HepG2 (cell line): ENCODE results near the gene RNF123. TPM values are rescaled to one million over a fixed set of nuclear protein-coding genes. Genes with fewer than 3 reads are reported as not detected.

Experiments
- BCLAF1 ChIP-seq: fragments of 450-650 bp; IDR thresholded peaks from 2 replicates; pipeline ENCODE4 v1.6.1; 2017; ENCODE audit warnings: mild to moderate bottlenecking
- CENPT ChIP-seq: sonication (generic); formaldehyde crosslinking; IDR thresholded peaks from 2 replicates; pipeline ENCODE4 v1.8.0; 2022; ENCODE audit warnings: low read depth, mild to moderate bottlenecking, moderate library complexity, missing genetic modification reagents
- CREB1 ChIP-seq, 2 experiments: fragments of 450-650 bp in 1 of 2; IDR thresholded peaks; 2 replicates each; pipeline ENCODE4 v1.6.1; 2016 to 2017; ENCODE audit warnings: control low read depth in 1 of 2, mild to moderate bottlenecking in 1 of 2, missing compliant biosample characterization in 1 of 2, missing genetic modification characterization in 1 of 2
- DPF2 ChIP-seq: sonication (generic); formaldehyde crosslinking; IDR thresholded peaks from 2 replicates; pipeline ENCODE4 v1.4.0; 2020; ENCODE audit warnings: mild to moderate bottlenecking, low read depth, missing genetic modification reagents, borderline replicate concordance
- HDAC1 ChIP-seq: sonication (generic); formaldehyde crosslinking; IDR thresholded peaks from 2 replicates; pipeline ENCODE4 v1.5.1; 2020; ENCODE audit warnings: mild to moderate bottlenecking, missing genetic modification reagents
- HNRNPL ChIP-seq: fragments of 200-400 bp; formaldehyde crosslinking; IDR thresholded peaks from 2 replicates; pipeline ENCODE4 v1.6.1; 2017; ENCODE audit warnings: mild to moderate bottlenecking, low read depth, low read length
- HOXA9 ChIP-seq: sonication (generic); formaldehyde crosslinking; IDR thresholded peaks from 2 replicates; pipeline ENCODE4 v1.8.1; 2022; ENCODE audit warnings: missing genetic modification reagents, mild to moderate bottlenecking, moderate library complexity, borderline replicate concordance
- JDP2 ChIP-seq: sonication (generic); formaldehyde crosslinking; IDR thresholded peaks from 2 replicates; pipeline ENCODE4 v1.8.1; 2022; ENCODE audit warnings: missing genetic modification reagents, borderline replicate concordance
- MLLT10 ChIP-seq: sonication (generic); formaldehyde crosslinking; IDR thresholded peaks from 2 replicates; pipeline ENCODE4 v1.4.0; 2020; ENCODE audit warnings: missing genetic modification reagents
- MXD1 ChIP-seq: sonication (generic); formaldehyde crosslinking; IDR thresholded peaks from 2 replicates; pipeline ENCODE4 v1.4.0; 2020; ENCODE audit warnings: mild to moderate bottlenecking, missing genetic modification reagents
- NONO ChIP-seq, 2 experiments: fragments of 450-650 bp in 1 of 2; sonication (generic) in 1 of 2; formaldehyde crosslinking in 1 of 2; IDR thresholded peaks in 1 of 2; conservative IDR thresholded peaks in 1 of 2; 2 replicates each; pipeline versions ENCODE4 v1.6.1 to v1.8.0; 2017 to 2022; ENCODE audit warnings: mild to moderate bottlenecking in 1 of 2, missing genetic modification reagents in 1 of 2, moderate library complexity in 1 of 2
- NR2F1 ChIP-seq, 2 experiments: fragments of 450-650 bp in 1 of 2; formaldehyde crosslinking in 1 of 2; IDR thresholded peaks; 2 replicates each; pipeline versions ENCODE4 v1.5.0 to v1.6.1; 2016 to 2020; ENCODE audit warnings: mild to moderate bottlenecking in 1 of 2, missing compliant biosample characterization in 1 of 2, missing genetic modification reagents in 1 of 2, moderate library complexity in 1 of 2
- RBFOX2 ChIP-seq: fragments of 200-400 bp; formaldehyde crosslinking; IDR thresholded peaks from 2 replicates; pipeline ENCODE4 v1.6.1; 2017; ENCODE audit warnings: low read depth, mild to moderate bottlenecking, low read length
- TBX3 ChIP-seq: fragments of 450-650 bp; IDR thresholded peaks from 2 replicates; pipeline ENCODE4 v1.6.1; 2017; ENCODE audit warnings: antibody characterized with exemption, mild to moderate bottlenecking, inconsistent platforms, borderline replicate concordance
- TSC22D2 ChIP-seq: sonication (generic); formaldehyde crosslinking; IDR thresholded peaks from 2 replicates; pipeline ENCODE4 v1.5.1; 2020; ENCODE audit warnings: missing genetic modification reagents, mild to moderate bottlenecking, borderline replicate concordance
- YEATS2 ChIP-seq: sonication (generic); formaldehyde crosslinking; IDR thresholded peaks from 2 replicates; pipeline ENCODE4 v1.4.0; 2020; ENCODE audit warnings: missing genetic modification reagents, borderline replicate concordance
- ZBTB33 ChIP-seq: sonication (generic); formaldehyde crosslinking; IDR thresholded peaks from 2 replicates; pipeline ENCODE4 v1.4.0; 2020; ENCODE audit warnings: missing genetic modification reagents
- ZNF326 ChIP-seq: sonication (generic); formaldehyde crosslinking; IDR thresholded peaks from 2 replicates; pipeline ENCODE4 v1.4.0; 2020; ENCODE audit warnings: missing genetic modification reagents, borderline replicate concordance
- ZNF431 ChIP-seq: sonication (generic); formaldehyde crosslinking; IDR thresholded peaks from 2 replicates; pipeline ENCODE4 v1.9.0; 2022; ENCODE audit warnings: missing genetic modification reagents, low read depth, mild to moderate bottlenecking, borderline replicate concordance
- ZNF552 ChIP-seq: sonication (generic); formaldehyde crosslinking; IDR thresholded peaks from 2 replicates; pipeline ENCODE4 v1.9.0; 2022; ENCODE audit warnings: missing genetic modification reagents, mild to moderate bottlenecking, borderline replicate concordance
- ZNF768 ChIP-seq: sonication (generic); formaldehyde crosslinking; IDR thresholded peaks from 2 replicates; pipeline ENCODE4 v1.4.0; 2020; ENCODE audit warnings: missing genetic modification reagents
- polyA plus RNA-seq, 8 experiments: library from polyadenylated mRNA; depleted of rRNA in 3 of 8; stranded (reverse) in 7 of 8; unstranded in 1 of 8; fragments of >200 nt; fragmentation: Illumina TruSeq in 4 of 8; extraction: Trizol in 4 of 8; gene quantifications; 2 replicates each; pipeline versions ENCODE4 v1.2.1 to v1.2.3, GENCODE V29; 2011 to 2016; ENCODE audit warnings: low read depth in 4 of 8, missing spikeins in 1 of 8, mixed read lengths in 1 of 8; ENCODE audit not compliant: insufficient read depth in 1 of 8
- total RNA-seq, 5 experiments: library from RNA; depleted of rRNA; stranded (reverse); fragments of >200 nt; fragmentation: Illumina TruSeq; extraction: Trizol; gene quantifications; 2 replicates each; pipeline ENCODE4 v1.2.3, GENCODE V29; 2016; ENCODE audit warnings: low read depth in 1 of 5
- TF ChIP-seq, protein P1 (sequence below): sonication (generic); formaldehyde crosslinking; IDR thresholded peaks from 2 replicates; pipeline ENCODE4 v1.5.1; 2020; ENCODE audit warnings: missing genetic modification reagents, mild to moderate bottlenecking, borderline replicate concordance

The RNF123 gene
- total and polyA plus RNA-seq, 2 of the 13 experiments (the other 11 are each of a cell fraction or from before 2014, with no cell fraction given): 29.9 to 82.2 TPM

GRCh38 chr3:49719214-49719884, 30.0 kb downstream of the RNF123 start, which contains the start of gene AMIGO3 (continued):
- TF ChIP-seq ZNF326 (0 out of 2 replicates have a peak, but pooled peaks have one; percentile 41), NR2F1 (CRISPR knock-in tag; IDR thresholded peaks at IDR 0.05) (no peak), TBX3 (no peak), HOXA9 (no peak), CENPT (CRISPR knock-in tag) (no peak), ZBTB33 (CRISPR knock-in tag) (peak; percentile 28; the same call in 1 of the 2 replicates), DPF2 (CRISPR knock-in tag) (no peak), JDP2 (CRISPR knock-in tag) (no peak), MXD1 (CRISPR knock-in tag) (no peak), ZNF768 (CRISPR knock-in tag) (no peak), YEATS2 (no peak), TSC22D2 (CRISPR knock-in tag) (no peak), ZNF552 (CRISPR knock-in tag) (no peak), MLLT10 (CRISPR knock-in tag) (no peak), RBFOX2 (peak; percentile 51; the same call in 1 of the 2 replicates), HNRNPL (0 out of 2 replicates have a peak, but pooled peaks have one; percentile 32), BCLAF1 (no peak), HDAC1 (CRISPR knock-in tag) (no peak), NONO (IDR thresholded peaks at IDR 0.05) (no peak), NONO (CRISPR knock-in tag; conservative IDR thresholded peaks at IDR 0.05) (no peak), ZNF431 (CRISPR knock-in tag) (no peak), CREB1 (IDR thresholded peaks at IDR 0.05) (no peak), CREB1 (CRISPR knock-in tag; IDR thresholded peaks at IDR 0.05) (no peak)
- TF ChIP-seq, protein P1, sequence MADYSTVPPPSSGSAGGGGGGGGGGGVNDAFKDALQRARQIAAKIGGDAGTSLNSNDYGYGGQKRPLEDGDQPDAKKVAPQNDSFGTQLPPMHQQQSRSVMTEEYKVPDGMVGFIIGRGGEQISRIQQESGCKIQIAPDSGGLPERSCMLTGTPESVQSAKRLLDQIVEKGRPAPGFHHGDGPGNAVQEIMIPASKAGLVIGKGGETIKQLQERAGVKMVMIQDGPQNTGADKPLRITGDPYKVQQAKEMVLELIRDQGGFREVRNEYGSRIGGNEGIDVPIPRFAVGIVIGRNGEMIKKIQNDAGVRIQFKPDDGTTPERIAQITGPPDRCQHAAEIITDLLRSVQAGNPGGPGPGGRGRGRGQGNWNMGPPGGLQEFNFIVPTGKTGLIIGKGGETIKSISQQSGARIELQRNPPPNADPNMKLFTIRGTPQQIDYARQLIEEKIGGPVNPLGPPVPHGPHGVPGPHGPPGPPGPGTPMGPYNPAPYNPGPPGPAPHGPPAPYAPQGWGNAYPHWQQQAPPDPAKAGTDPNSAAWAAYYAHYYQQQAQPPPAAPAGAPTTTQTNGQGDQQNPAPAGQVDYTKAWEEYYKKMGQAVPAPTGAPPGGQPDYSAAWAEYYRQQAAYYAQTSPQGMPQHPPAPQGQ: no peak
